ENCODE measurements around the gene CH25H. TPM values are rescaled to one million over a fixed set of nuclear protein-coding genes. Genes with fewer than 3 reads are reported as not detected.
"Not testable (repeated sequence)": the region's sequence is repeated elsewhere in the genome, so short reads cannot be mapped to it uniquely, and the experiment has no call there.

The CH25H gene
- 0.10 TPM in 1 of 2 replicates, not detected in the other for total RNA-seq

GRCh38 chr10:89207181-89207800 lies at the start of gene CH25H:
Gene CH25H, minus strand, starts transcription at chr10:89207317. Its CDS starts 25 bp downstream, at chr10:89207292.
- peak; percentile 42 for DNase-seq (ENCODE audit: low read depth)

- no peak for DNase-seq (ENCODE audit: low read depth)
These were observed 49.2 kb upstream of the CH25H start for GRCh38 chr10:89256340-89256739.

GRCh38 chr10:89255793-89256192 lies 48.7 kb upstream of the CH25H start:
- DNase-seq (ENCODE audit: low read depth) = no peak

- DNase-seq (ENCODE audit: low read depth) = not testable (repeated sequence)
These were observed 48.0 kb upstream of the CH25H start for GRCh38 chr10:89255091-89255579.

GRCh38 chr10:89252225-89252585 lies 45.1 kb upstream of the CH25H start:
- no peak for DNase-seq (ENCODE audit: low read depth)

GRCh38 chr10:89251409-89252224 lies 44.5 kb upstream of the CH25H start, which contains the start of gene LIPA:
Gene LIPA, minus strand, starts transcription at chr10:89251775. Its CDS starts 4,127 bp downstream, at chr10:89247648.
- DNase-seq (ENCODE audit: low read depth) = peak; percentile 95

GRCh38 chr10:89250865-89251408 lies 43.8 kb upstream of the CH25H start:
- DNase-seq (ENCODE audit: low read depth) = no peak

- no peak for DNase-seq (ENCODE audit: low read depth)
These were observed 41.9 kb upstream of the CH25H start for GRCh38 chr10:89248990-89249389.

GRCh38 chr10:89247623-89248022 lies 40.5 kb upstream of the CH25H start:
- DNase-seq (ENCODE audit: low read depth) = not testable (repeated sequence)

GRCh38 chr10:89245802-89246201 lies 38.7 kb upstream of the CH25H start:
- DNase-seq (ENCODE audit: low read depth) = no peak

- no peak for DNase-seq (ENCODE audit: low read depth)
These were observed 35.9 kb upstream of the CH25H start for GRCh38 chr10:89242840-89243568.

- DNase-seq (ENCODE audit: low read depth) = no peak
These were observed 35.2 kb upstream of the CH25H start for GRCh38 chr10:89242345-89242684.

- DNase-seq (ENCODE audit: low read depth) = peak; percentile 93
These were observed 34.6 kb upstream of the CH25H start for GRCh38 chr10:89241486-89242344.

- no peak for DNase-seq (ENCODE audit: low read depth)
These were observed 33.9 kb upstream of the CH25H start for GRCh38 chr10:89241026-89241425.

GRCh38 chr10:89240519-89240918 lies 33.4 kb upstream of the CH25H start:
- DNase-seq (ENCODE audit: low read depth) = no peak

- DNase-seq (ENCODE audit: low read depth) = no peak
These were observed 32.0 kb upstream of the CH25H start for GRCh38 chr10:89238956-89239644.

- no peak for DNase-seq (ENCODE audit: low read depth)
These were observed 30.7 kb upstream of the CH25H start for GRCh38 chr10:89237849-89238248.

- DNase-seq (ENCODE audit: low read depth) = no peak
These were observed 29.2 kb upstream of the CH25H start for GRCh38 chr10:89236226-89236797.

- no peak for DNase-seq (ENCODE audit: low read depth)
These were observed 28.1 kb upstream of the CH25H start for GRCh38 chr10:89235073-89235798.

GRCh38 chr10:89233033-89233432 lies 25.9 kb upstream of the CH25H start:
- DNase-seq (ENCODE audit: low read depth) = no peak
